Stimulated activated CD4-positive, alpha-beta T cell treated with anti-CD3 and anti-CD28 coated beads, Interleukin-4, amount 100 ng/mL, for 48 hours (primary cell): Measurements from ENCODE around the gene STAC3.

Experiments used
- DNase-seq, 2 donors: peaks; one replicate each; pipeline ENCODE4 v3.0.0-alpha.2; 2020; ENCODE audit warnings: low read depth in 2 of 2

The STAC3 gene

GRCh38 chr12:57211791-57212700 is 38.9 kb downstream of the STAC3 start:
- DNase-seq = no peak

- DNase-seq = no peak
Observed at GRCh38 chr12:57210926-57211692, 39.9 kb downstream of the STAC3 start.

- no peak for DNase-seq
Observed at GRCh38 chr12:57210461-57210860, 40.5 kb downstream of the STAC3 start.

GRCh38 chr12:57209916-57210315 is 41.1 kb downstream of the STAC3 start:
- no peak for DNase-seq

GRCh38 chr12:57208631-57209282 is 42.2 kb downstream of the STAC3 start:
- DNase-seq = no peak

- DNase-seq = no peak
Observed at GRCh38 chr12:57207731-57208630, 43.0 kb downstream of the STAC3 start.

GRCh38 chr12:57205931-57206330 is 45.1 kb downstream of the STAC3 start:
- no peak for DNase-seq

- DNase-seq = no peak
Observed at GRCh38 chr12:57205186-57205585, 45.8 kb downstream of the STAC3 start.

GRCh38 chr12:57204454-57204853 is 46.5 kb downstream of the STAC3 start:
- no peak for DNase-seq

GRCh38 chr12:57203791-57204190 is 47.2 kb downstream of the STAC3 start:
- DNase-seq = no peak

- DNase-seq = no peak
Observed at GRCh38 chr12:57203201-57203600, 47.8 kb downstream of the STAC3 start.

- no peak for DNase-seq
Observed at GRCh38 chr12:57202321-57202720, 48.7 kb downstream of the STAC3 start.

- no peak for DNase-seq
Observed at GRCh38 chr12:57201631-57202030, 49.4 kb downstream of the STAC3 start.

- DNase-seq = no peak
Observed at GRCh38 chr12:57201219-57201618, 49.8 kb downstream of the STAC3 start.

- no peak for DNase-seq
Observed at GRCh38 chr12:57200497-57200896, 50.5 kb downstream of the STAC3 start.

GRCh38 chr12:57199191-57199590 is 51.8 kb downstream of the STAC3 start:
- no peak for DNase-seq

- DNase-seq = no peak
Observed at GRCh38 chr12:57198329-57198728, 52.7 kb downstream of the STAC3 start.

GRCh38 chr12:57196956-57197355 is 54.0 kb downstream of the STAC3 start:
- DNase-seq = no peak

GRCh38 chr12:57196439-57196838 is 54.5 kb downstream of the STAC3 start:
- DNase-seq = no peak

GRCh38 chr12:57195611-57196371 is 55.2 kb downstream of the STAC3 start:
- no peak for DNase-seq

- no peak for DNase-seq
Observed at GRCh38 chr12:57195186-57195585, 55.8 kb downstream of the STAC3 start.
